GM12873 (cell line): Measurements from ENCODE around the gene TTLL7.

ENCODE experiments used
- TF ChIP-seq, protein P1 (sequence below): IDR thresholded peaks from 2 replicates; pipeline ENCODE4 v1.5.1; 2012; ENCODE audit warnings: low read depth, mild to moderate bottlenecking, moderate library complexity, low read length, control low read depth; ENCODE audit not compliant: insufficient read depth; ENCODE audit errors: missing control alignments

Gene TTLL7

DNA sequence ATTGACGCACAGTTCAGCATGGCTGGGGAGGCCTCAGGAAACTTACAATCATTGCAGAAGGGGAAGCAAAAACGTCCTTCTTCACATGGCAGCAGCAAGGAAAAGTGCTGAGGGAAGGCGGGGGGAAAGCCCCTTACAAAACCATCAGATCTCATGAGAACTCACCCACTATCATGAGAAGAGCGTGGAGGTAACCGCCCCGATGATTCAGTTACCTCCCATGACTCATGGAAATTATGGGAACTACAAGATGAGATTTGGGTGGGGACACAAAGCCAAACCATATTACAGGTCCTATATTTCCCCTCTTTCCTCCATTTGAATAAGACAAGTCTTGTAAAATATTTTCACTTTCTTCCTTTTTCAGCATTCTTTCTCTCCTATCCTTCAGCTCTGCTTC lies 7.7 kb upstream of the TTLL7 start:
- TF ChIP-seq, protein P1, sequence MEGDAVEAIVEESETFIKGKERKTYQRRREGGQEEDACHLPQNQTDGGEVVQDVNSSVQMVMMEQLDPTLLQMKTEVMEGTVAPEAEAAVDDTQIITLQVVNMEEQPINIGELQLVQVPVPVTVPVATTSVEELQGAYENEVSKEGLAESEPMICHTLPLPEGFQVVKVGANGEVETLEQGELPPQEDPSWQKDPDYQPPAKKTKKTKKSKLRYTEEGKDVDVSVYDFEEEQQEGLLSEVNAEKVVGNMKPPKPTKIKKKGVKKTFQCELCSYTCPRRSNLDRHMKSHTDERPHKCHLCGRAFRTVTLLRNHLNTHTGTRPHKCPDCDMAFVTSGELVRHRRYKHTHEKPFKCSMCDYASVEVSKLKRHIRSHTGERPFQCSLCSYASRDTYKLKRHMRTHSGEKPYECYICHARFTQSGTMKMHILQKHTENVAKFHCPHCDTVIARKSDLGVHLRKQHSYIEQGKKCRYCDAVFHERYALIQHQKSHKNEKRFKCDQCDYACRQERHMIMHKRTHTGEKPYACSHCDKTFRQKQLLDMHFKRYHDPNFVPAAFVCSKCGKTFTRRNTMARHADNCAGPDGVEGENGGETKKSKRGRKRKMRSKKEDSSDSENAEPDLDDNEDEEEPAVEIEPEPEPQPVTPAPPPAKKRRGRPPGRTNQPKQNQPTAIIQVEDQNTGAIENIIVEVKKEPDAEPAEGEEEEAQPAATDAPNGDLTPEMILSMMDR = no peak

DNA sequence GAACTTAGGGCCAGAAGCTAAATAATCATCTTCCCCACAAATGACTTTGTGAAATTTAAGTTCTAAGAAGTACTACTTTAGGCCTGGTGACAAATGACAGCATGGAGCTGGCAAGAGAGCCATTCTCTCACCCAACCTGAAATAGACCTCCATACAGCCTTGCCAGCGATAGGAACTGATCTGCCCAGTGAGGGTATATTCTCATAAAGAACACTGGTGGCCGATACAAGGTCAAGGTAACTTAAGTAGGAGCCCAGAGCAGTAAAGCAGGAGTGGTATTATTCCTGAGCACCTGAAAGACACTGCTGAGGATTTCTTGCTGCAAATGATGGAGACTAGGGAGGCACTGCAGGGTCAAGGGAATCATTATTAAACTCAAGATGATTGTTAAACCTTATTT lies 2.6 kb upstream of the TTLL7 start:
- TF ChIP-seq, protein P1 = no peak

DNA sequence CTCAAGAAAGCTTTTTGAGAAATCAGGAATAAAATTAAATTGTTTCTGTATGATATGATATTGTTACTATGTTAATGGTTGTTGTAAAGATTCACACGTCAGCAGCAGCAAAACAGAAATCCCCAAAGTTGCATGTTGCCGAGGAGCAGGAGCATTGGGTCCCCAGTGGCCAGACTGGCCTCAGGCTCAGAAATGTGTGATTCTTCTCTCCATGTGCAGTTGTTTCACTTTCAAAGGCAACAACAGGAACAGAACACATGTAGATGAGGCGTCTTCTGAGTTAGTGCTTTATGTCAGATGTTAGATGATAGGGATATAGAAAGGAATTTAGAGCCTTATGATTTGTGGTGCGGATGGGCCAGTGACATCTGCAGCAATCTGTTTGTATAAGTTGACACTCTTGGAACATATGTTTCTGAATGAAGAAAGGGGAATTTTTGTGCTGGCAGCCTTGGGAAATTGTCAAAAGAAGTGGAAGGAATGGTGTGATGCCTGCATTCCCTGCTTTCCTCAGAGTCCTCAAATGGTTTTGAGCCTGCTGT lies 2.1 kb upstream of the TTLL7 start:
- TF ChIP-seq, protein P1 = no peak

DNA sequence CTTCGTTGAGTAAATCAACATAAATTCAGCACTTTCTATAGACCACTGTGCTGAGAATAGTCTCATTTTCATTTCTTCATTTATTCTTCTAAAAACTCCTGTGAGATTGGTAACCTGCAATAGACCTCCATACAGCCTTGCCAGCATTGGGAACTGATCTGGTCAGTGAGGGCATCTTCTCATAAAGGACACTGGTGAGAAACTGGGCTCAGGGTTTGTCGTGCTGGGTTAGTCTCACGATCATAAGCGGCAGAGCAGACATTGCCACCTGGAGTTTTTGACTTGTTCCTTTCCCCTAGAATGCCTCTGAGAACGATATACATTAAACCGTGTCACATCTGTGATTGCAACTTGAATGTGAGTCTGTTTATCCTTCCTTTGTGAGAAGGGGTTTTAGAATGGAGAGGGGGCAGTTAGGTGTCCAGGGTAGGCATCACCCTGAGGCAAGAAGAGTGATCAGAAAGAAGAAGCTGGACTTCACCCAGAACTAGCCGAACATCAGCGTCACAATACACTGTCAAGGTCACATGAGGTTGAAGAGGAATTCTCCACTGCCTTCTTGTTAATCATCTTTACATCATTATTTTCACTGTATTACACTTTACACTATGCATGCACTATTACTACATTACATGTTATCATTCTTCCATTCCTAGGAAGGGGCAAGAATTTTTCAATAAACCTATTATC lies 1.4 kb upstream of the TTLL7 start:
- TF ChIP-seq, protein P1 = no peak

DNA sequence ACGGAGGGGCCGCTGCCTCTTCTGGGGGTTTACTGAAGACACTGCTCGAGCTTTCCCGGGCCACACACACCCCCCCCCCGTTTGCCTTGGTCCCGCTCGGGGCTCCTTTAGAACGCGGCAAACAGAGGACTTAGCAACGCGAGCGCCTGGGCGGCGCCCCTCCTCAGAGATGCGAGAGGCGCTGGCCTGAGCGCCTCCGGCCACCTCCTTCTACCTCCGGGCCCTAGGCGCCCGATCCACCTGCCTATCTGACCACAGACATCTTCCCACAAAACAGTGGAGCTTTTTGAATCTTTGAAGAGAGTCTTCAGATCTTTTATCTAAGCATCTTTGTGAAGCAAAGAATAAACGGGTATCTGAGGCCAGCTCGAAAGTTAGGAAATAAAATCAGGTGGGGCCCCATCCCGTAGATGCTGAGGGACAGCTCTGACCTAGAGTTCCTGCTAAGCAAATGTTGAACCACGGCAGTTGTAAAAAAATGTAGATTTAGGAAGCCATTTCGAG lies 436 bp upstream of the TTLL7 start:
- TF ChIP-seq, protein P1 = no peak

DNA sequence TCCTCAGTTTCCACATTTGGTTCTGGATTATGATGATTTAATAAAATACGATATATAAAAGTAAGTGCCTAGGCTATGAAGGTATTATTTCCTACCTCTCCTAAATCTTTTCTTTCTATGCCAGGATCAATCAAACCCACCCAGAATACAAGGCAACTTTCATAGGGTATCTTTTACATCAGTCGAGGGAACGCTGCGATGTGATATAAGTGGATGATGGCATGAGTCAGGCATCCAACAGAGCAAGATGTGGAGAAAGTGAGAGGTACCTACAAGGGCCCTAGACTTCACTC lies 781 bp downstream of the TTLL7 start:
- TF ChIP-seq, protein P1 = no peak

DNA sequence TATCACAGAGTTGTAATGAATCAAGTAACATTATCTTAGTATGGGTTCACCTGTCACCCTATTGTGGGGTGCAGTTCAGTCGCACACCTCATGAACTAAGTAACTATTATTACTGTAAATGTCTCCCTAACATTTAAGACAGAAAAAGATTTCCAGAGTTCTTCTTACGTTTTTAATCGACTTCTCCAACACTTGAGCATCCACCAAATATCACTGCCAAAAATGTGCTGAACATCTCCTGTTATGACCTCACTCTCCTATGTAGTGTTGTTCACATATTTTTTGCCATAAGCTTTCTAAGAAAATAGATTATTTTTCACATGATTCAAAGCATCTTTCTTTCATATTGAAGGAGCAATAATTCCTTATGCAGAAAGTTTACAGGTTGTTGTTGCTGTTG lies 1.3 kb downstream of the TTLL7 start:
- TF ChIP-seq, protein P1 = no peak
